ENCODE results near the gene HOXD11. TPM values are rescaled to one million over a fixed set of nuclear protein-coding genes. Genes with fewer than 3 reads are reported as not detected.

The HOXD11 gene
- polyA plus RNA-seq, 4 donors, result 46.0 to 89.2 (median 64.9) TPM

- DNase-seq (ENCODE audit: low read depth in 4 of 4, low spot score in 2 of 4), result no peak
Measured at GRCh38 chr2:176146645-176147044, 39.6 kb downstream of the HOXD11 start.

DNA sequence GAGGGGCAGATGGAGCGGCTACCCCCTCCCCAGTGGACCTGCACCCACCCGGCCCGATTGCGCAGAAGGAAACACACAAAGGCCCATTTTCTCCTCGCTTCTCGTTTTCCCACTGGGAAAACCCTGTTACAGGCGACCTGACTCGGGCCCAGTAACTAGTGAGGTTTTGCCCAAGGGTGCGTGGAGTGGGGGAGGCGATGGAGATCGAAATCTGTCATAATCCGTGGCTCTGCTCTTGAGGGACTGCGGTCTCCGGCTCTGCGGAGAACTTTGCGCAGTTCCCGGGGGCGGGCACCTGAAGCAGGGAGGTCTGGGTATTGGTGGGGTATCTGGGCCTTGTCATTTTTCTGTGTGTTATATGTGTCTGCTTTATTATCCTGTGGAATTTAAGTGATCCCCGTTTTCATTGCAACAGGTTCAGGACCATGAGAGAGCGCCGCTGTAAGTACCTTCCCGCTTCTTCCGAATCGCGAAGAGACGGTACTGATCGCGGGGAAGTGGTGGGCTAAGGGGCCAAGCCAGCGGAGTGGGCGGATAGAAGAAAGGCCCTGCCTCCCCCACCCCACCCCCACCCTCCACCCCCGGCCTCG is 40.2 kb downstream of the HOXD11 start:
- DNase-seq (ENCODE audit: low read depth in 4 of 4, low spot score in 2 of 4), result no peak

- DNase-seq (ENCODE audit: low read depth in 4 of 4, low spot score in 2 of 4), result no peak
Measured at GRCh38 chr2:176147800-176148496, 40.9 kb downstream of the HOXD11 start.

DNA sequence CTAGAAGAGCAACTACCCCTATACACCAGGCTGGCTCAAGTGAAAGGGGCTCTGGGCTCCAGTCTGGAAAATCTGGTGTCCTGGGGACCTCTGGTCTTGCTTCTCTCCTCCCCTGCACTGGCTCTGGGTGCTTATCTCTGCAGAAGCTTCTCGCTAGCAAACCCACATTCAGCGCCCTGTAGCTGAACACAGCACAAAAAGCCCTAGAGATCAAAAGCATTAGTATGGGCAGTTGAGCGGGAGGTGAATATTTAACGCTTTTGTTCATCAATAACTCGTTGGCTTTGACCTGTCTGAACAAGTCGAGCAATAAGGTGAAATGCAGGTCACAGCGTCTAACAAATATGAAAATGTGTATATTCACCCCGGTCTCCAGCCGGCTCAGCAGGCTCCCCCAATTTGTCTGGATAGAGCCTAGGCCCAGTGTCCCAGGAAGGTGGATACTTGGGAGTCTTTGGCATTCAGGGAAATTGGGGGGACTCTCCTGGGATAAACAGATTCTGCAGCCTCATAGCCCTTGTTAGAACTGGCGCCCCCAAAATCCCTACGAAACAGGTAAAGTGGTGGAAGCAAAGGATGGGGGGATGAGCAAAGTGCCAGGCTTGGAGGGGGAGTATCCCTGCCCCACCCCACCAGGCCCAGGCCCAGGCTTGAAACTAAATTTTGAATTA is 41.8 kb downstream of the HOXD11 start:
- DNase-seq (ENCODE audit: low read depth in 4 of 4, low spot score in 2 of 4), result no peak

GRCh38 chr2:176149481-176149938 is 42.4 kb downstream of the HOXD11 start:
- no peak for DNase-seq (ENCODE audit: low read depth in 4 of 4, low spot score in 2 of 4)

GRCh38 chr2:176149939-176150583 is 43.0 kb downstream of the HOXD11 start:
- no peak for DNase-seq (ENCODE audit: low read depth in 4 of 4, low spot score in 2 of 4)

- no peak for DNase-seq (ENCODE audit: low read depth in 4 of 4, low spot score in 2 of 4)
Measured at GRCh38 chr2:176150584-176151441, 43.7 kb downstream of the HOXD11 start.

DNA sequence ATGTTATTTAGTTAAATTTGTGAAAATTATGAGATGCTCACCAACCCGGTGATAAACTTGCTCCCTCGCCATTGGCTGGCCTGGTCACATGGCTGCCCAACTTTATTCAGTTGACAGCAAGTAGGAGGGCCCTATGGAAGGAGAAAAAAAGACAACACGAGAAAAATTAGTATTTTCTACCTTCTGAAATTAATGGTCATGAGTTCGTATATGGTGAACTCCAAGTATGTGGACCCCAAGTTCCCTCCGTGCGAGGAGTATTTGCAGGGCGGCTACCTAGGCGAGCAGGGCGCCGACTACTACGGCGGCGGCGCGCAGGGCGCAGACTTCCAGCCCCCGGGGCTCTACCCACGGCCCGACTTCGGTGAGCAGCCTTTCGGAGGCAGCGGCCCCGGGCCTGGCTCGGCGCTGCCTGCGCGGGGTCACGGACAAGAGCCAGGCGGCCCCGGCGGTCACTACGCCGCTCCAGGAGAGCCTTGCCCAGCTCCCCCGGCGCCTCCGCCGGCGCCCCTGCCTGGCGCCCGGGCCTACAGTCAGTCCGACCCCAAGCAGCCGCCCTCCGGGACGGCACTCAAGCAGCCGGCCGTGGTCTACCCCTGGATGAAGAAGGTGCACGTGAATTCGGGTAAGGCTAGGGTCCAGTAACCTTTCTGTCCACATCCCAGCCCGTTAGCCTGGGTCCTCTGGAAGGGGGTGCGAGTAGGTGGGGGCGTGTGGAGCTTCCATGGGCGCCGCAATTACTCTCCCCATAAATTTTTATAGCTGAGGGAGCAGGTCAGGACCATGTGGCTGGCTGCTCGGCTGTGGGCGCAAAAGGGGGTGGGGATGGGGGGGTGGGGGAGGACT is 44.6 kb downstream of the HOXD11 start, which contains the start of gene HOXD4:
TSS of gene HOXD4 (plus strand) at position 109 of the 846 bp plus-strand sequence. CDS start at position 193, 84 bp downstream.
- peak in 1 of 4 donors; percentile 49 for DNase-seq (ENCODE audit: low read depth in 4 of 4, low spot score in 2 of 4)

DNA sequence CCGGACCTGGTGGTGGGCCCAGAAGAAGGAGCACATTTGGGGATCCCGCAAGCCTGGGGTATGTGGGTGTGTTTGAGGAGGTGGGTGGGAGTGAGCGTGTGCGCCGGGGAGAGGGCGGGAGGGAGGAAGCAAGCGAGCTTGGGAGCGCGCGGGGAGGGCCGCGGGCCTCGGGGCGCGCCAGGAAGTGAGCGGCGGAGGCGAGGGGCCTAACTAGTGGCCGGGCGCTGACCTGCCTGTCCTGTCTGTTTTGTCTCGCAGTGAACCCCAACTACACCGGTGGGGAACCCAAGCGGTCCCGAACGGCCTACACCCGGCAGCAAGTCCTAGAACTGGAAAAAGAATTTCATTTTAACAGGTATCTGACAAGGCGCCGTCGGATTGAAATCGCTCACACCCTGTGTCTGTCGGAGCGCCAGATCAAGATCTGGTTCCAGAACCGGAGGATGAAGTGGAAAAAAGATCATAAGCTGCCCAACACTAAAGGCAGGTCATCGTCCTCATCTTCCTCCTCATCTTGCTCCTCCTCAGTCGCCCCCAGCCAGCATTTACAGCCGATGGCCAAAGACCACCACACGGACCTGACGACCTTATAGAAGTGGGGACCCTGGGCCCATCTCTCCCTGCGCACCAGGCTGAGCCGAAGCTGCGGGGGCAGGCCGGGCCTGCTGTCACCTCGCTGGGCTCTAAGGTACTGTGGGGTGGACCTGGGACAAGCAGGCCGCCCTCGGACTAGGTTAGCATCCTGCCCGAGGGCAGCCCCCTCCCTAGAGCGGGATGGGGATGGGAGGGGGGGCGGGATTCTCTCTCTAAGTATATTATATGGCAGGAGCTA is 45.5 kb downstream of the HOXD11 start:
- no peak for DNase-seq (ENCODE audit: low read depth in 4 of 4, low spot score in 2 of 4)

DNA sequence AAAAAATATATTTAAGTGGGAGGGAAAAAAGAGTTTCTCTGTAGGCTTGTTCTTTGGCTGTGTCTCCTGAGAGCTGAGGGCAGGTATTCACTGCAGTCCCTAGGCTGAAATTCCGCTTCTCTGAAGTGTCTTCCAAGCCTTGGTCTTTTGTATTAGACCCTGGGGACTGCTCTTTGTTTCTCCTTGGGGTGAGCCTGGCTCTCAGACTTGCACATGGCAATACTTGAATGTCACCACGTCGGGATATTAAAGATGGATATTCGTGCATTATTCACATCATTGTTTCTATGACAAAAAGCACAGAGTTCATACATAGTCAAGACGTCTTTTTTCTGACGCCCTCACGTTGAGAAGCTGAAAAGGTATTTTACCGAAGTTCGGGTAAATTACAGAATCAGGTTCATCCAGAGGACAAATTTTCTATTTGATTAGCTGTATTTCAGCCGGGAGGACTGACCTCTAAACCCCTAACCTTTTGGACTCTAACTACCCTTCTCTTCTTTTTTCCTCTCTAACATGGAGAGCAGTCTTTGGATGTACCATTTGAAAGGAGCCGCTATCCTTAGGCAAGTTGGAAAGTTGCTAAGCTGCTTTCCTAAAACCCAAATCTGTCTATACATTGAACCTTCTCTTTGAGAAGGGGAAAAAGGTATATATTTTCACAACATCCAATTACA is 47.6 kb downstream of the HOXD11 start:
- DNase-seq (ENCODE audit: low read depth in 4 of 4, low spot score in 2 of 4), result no peak

DNA sequence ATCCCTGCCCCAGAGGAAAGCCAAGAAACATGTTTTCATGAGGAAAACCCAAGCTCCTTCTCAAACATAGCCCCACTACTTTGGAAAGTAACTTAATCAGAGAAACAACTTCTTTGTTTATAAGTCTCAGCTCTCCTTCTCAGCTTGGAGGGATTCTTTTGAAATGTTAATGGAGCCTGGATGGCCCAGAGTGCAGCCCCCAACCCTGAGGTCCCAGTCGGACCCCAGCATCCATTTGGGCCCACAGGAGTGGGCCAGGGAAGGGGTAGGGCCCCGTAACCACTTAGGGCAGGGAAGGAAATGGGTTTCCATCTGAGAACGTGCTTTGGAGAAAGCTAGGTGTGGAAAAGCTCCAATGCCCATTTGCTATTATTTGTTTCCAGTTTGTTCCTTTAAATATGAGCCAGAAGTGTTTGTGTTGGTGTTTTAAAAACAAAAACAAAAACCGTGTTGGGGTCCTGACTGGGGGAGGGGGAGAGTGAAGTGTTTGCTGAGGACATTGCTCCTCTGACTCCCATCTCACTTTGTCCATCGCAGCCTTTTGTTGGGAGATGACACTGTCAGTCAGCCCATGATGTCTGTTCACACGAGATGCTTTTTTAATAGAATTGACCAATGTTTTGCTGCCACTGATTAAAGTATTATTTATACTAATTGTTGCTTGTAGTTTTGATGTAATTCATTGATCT is 48.4 kb downstream of the HOXD11 start:
- no peak for DNase-seq (ENCODE audit: low read depth in 4 of 4, low spot score in 2 of 4)

DNA sequence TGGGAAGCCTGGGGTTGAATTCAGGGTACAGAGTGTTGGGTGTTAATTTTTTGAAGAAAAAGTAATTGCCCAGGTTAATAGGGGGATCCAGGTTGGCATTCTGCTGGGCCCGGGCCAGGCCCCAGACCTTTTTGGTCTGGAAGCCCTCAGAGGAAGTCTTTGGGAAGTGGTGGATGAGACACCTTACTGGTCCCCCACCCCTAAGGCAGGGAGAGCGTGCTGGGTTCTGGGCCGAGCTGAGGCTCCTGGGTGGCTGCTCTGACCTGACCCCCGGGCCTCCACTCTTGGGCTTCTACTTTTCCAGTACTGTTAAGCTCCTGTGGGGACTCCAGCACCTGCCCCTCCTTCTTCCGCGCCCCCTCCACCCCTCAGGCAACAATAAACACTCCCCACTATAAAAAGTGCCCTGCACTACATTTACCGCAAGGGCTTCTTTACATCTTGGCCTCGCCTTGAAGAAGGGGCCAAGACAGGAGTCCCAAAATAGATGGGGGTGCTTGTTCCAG is 49.3 kb downstream of the HOXD11 start:
- no peak for DNase-seq (ENCODE audit: low read depth in 4 of 4, low spot score in 2 of 4)

- peak in 2 of 4 donors; percentile 59 to 79 for DNase-seq (ENCODE audit: low read depth in 4 of 4, low spot score in 2 of 4)
Measured at GRCh38 chr2:176156807-176157498, 49.9 kb downstream of the HOXD11 start, which contains the start of gene HOXD3. Gene HOXD3, plus strand, starts transcription at chr2:176157307. Its CDS starts 11,808 bp downstream, at chr2:176169115.

DNA sequence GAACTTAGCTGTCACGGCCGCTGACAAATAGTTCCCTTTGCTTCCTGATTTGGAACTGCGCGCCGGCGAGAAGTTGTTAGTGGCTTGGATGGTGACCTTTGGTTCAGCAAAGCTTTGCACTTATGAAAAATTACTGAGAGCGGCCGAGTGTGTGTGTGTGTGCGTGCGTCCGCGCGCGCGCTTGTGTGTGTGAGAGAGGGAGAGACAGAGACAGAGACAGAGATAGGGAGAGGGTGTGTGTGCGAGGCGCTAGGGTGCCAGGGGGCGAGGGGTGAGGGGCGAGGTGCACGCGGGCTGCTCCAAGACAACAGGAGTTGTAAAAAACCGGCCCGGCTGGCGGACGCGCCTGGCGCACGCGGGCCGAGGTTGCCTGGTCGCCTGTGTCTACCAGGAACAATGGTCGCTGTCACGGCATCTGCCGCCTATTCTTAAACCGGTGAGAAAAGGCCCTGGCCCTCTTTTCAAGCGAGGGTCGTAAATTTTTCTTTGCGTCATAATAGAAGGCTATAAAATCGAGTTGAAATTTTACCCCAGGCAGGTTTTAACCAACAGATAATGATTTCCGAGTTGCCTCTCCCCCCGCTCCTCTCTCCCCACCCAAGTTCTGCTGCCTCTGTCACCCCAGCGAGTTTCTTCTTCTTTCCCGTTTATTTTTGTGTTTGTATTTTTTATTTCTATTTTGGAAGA is 50.6 kb downstream of the HOXD11 start:
- DNase-seq (ENCODE audit: low read depth in 4 of 4, low spot score in 2 of 4), result peak in 2 of 4 donors; percentile 60 to 80

DNA sequence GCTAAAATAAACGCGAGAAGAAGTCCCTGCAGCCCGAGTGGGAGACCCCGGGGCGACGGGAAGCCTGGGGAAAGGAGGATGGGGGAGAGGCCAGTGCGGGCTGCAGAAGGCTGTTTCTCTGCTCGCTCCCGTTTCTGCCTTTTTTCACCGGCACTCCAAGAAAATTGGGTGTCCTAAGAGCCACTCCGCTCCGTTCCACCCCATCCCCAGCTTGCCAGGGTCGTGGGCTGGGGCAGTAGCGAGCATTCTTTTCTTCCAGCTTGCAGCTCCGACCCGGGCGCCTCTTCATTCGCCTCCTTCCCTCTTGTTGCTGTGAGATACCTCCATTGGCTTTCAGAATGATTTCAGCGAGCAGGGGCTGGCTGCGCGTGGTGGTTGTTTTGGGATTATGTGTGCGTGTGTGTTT is 51.1 kb downstream of the HOXD11 start:
- DNase-seq (ENCODE audit: low read depth in 4 of 4, low spot score in 2 of 4), result peak in 1 of 4 donors; percentile 56
